LNCAP (cell line): ENCODE measurements around the gene TOP2B.

Experiments
- TF ChIP-seq, protein P1 (sequence below): fragments of 450-650 bp; IDR thresholded peaks from 2 replicates; pipeline ENCODE4 v1.5.1; 2017; ENCODE audit warnings: mild to moderate bottlenecking

Gene TOP2B

DNA sequence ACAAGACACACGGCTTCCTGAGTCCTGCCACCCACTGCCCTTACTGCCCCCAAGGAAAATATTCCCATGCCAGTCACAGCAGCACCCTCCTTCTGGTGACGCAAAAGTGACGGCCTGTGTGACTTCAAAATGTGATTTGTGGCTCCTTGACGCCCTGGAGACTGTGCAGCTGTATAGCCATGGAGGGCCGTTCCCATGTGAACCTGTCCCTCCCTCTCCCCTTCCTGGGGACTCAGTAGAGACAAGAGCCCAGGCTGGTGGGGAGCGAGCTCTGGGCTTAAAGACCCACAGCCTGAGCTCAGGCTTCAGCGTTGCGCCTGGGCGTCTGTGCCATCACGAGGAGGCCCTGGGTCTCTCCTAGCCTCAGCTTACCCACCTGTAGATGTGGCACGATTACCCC, 78.2 kb downstream of the TOP2B start:
- TF ChIP-seq, protein P1, sequence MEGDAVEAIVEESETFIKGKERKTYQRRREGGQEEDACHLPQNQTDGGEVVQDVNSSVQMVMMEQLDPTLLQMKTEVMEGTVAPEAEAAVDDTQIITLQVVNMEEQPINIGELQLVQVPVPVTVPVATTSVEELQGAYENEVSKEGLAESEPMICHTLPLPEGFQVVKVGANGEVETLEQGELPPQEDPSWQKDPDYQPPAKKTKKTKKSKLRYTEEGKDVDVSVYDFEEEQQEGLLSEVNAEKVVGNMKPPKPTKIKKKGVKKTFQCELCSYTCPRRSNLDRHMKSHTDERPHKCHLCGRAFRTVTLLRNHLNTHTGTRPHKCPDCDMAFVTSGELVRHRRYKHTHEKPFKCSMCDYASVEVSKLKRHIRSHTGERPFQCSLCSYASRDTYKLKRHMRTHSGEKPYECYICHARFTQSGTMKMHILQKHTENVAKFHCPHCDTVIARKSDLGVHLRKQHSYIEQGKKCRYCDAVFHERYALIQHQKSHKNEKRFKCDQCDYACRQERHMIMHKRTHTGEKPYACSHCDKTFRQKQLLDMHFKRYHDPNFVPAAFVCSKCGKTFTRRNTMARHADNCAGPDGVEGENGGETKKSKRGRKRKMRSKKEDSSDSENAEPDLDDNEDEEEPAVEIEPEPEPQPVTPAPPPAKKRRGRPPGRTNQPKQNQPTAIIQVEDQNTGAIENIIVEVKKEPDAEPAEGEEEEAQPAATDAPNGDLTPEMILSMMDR: no peak

DNA sequence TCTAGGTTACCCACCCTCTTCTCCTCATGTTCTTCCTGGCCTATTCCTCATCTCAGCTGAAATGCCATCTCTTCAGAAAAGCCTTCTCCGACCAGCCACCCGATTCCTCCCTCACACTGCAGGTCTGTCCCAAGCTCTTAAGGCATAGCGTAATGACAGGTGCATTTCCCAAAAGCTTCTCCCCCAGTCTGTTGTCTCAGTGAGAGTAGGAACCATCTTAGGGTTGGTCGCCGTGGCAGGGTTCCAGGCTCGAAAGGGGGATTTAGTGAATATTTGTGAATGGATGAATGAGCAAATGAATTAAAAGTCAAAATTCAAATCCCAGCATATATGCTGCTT, 78.6 kb downstream of the TOP2B start:
- TF ChIP-seq, protein P1: no peak

DNA sequence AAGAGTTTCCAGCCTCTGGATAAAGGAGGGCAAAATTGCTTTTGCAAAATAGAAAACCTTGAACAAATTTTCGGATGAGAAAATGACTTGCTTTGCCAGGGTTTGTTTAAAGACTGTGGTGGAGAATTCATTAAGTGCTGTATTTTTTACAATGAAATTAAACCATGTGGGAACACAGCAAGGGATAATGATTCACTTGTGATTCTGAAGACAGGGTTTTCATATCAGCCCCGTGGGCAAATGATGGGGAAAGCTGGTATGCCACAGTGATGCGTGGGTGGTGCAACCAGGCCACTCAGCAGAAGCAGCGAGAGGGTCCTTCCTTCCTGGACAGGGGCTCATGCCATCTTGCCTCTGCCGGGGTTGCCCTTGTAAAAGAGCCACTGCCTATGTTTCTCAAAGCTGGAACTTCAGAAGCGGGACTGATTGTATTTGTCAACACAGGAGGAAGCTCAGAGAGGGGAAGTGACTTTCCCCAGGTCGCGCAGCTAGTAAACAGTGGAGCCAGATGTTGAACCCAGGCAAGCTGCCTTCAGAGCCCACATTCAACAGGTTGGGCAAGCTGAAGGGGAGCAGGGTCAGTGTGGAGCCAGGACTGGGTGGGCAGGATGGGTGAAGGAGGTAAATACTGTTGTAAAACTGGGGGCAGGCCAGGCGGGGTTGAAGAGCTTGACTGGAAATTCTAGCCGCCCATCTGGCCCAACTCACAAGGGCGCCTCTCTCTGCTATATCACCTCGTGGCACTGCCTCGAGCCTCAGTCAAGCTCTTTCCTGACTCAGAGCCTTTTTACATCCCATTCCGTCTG, 79.1 kb downstream of the TOP2B start:
- TF ChIP-seq, protein P1: no peak

DNA sequence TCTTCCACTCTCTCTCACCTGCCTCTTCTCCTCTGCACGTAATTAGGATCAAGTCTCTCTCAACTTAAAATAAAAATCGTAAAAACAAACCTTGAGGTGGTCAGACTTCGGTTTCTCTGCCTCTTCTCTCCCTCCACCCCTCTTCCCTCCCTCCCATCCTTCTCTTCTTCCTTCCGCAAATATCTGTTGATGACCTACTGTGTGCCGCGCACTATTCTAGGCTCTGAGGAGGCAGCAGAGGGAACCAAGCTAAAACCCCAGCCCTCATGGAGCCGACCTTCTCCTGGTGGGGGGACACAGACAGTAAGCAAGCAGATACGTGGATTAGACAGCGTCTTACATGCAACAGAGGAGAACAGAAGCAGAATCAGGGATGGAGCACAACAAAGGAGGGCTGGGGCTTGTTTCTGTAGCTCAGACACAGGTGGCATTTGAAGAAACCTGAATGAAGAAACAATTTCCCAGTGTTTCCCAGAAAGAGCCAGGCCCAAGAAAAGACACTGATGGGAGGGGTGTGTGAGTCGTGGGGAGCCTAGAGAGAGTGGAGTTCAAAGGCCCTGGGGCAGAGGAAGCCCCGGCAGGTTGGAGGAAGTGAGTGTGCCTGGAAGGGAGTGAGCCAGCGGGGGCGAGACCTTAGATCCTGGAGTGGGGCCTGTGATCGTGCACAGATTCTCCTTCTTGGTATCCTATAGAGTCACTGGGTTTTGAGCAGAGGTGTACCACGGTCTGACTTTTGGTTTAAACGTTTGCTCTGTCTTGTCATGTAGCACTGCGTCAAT, 80.5 kb downstream of the TOP2B start:
- TF ChIP-seq, protein P1: no peak

DNA sequence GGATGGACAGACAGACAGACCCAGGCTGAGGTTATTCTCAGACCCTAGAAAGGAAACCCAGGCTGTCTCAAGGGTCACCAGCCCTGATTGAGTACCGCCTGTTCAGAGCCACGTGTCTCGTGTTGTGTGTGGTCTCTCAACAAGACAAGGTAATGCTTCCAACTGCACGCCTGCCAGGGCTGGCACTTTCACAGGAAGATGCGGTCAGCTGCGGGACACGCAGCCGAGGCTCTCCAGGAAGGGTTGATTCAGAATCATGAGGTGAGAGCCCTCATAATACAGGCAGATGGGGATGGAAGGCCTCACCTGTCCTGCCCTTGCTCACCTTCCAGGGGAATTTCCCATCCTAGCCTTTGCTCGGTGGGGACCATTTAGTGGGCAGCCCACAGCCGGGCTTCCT, 81.4 kb downstream of the TOP2B start:
- TF ChIP-seq, protein P1: no peak

DNA sequence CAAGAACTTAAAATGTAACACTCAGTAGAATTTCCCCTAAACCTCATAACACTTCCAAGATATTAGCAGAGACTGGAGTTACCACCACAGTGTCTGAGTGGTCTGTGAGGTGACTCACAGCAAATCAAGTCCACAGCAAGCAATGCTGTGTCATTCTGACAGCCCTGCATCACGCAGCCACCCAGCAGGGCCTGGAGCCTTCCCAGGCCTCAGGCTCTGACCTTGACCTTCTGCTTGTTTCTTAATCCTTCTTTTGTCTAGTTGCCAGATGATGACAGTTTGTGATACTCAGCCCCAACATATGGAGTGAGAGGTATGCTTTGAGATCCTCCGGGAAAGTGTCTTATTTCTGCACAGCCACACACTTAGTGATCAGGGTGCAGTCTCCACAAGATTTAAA, 82.5 kb downstream of the TOP2B start:
- TF ChIP-seq, protein P1: no peak

DNA sequence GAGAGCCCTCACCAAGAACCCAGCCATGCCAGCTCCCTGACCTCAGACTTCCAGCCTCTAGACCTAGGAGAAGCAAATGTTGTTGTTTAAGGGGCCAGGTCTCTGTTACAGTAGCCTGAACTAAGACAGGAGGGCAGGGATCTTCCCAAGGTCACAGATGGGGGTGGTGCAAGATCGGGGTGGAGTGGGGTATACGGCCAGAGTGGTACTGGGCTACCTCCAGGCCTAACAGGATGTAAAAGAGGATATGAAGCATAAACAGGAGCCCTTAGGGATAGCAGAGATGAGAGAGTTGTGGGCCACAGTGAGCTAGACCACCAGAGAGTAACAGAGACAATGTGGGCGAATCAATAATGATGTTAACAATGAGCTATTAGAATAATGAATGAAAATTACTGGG, 82.9 kb downstream of the TOP2B start:
- TF ChIP-seq, protein P1: no peak
